Measurements from ENCODE around the gene PARN.

Gene PARN

GRCh38 chr16:14500791-14501190, 129.3 kb downstream of the PARN start:
- DNase-seq (ENCODE audit: low read depth in 1 of 2, low spot score in 1 of 2): no peak

GRCh38 chr16:14499110-14499509, 130.9 kb downstream of the PARN start:
- no peak for DNase-seq (ENCODE audit: low read depth in 1 of 2, low spot score in 1 of 2)

- DNase-seq (ENCODE audit: low read depth in 1 of 2, low spot score in 1 of 2): no peak
These were observed 132.6 kb downstream of the PARN start for GRCh38 chr16:14497245-14498082.

- DNase-seq (ENCODE audit: low read depth in 1 of 2, low spot score in 1 of 2): no peak
These were observed 133.3 kb downstream of the PARN start for GRCh38 chr16:14496786-14497185.

- no peak for DNase-seq (ENCODE audit: low read depth in 1 of 2, low spot score in 1 of 2)
These were observed 133.9 kb downstream of the PARN start for GRCh38 chr16:14496047-14496770.

- no peak for DNase-seq (ENCODE audit: low read depth in 1 of 2, low spot score in 1 of 2)
These were observed 134.6 kb downstream of the PARN start for GRCh38 chr16:14495213-14496046.

- DNase-seq (ENCODE audit: low read depth in 1 of 2, low spot score in 1 of 2): no peak
These were observed 135.6 kb downstream of the PARN start for GRCh38 chr16:14494396-14494966.

- DNase-seq (ENCODE audit: low read depth in 1 of 2, low spot score in 1 of 2): no peak
These were observed 136.3 kb downstream of the PARN start for GRCh38 chr16:14493791-14494190.

- no peak for DNase-seq (ENCODE audit: low read depth in 1 of 2, low spot score in 1 of 2)
These were observed 137.4 kb downstream of the PARN start for GRCh38 chr16:14492614-14493013.

GRCh38 chr16:14491861-14492529, 138.1 kb downstream of the PARN start:
- DNase-seq (ENCODE audit: low read depth in 1 of 2, low spot score in 1 of 2): no peak

GRCh38 chr16:14490235-14490634, 139.8 kb downstream of the PARN start:
- no peak for DNase-seq (ENCODE audit: low read depth in 1 of 2, low spot score in 1 of 2)

GRCh38 chr16:14489460-14489859, 140.6 kb downstream of the PARN start:
- DNase-seq (ENCODE audit: low read depth in 1 of 2, low spot score in 1 of 2): no peak

- no peak for DNase-seq (ENCODE audit: low read depth in 1 of 2, low spot score in 1 of 2)
These were observed 142.5 kb downstream of the PARN start for GRCh38 chr16:14487579-14487978.

GRCh38 chr16:14486520-14487303, 143.3 kb downstream of the PARN start:
- no peak for DNase-seq (ENCODE audit: low read depth in 1 of 2, low spot score in 1 of 2)

- no peak for DNase-seq (ENCODE audit: low read depth in 1 of 2, low spot score in 1 of 2)
These were observed 144.1 kb downstream of the PARN start for GRCh38 chr16:14485811-14486519.

GRCh38 chr16:14485121-14485551, 144.9 kb downstream of the PARN start:
- no peak for DNase-seq (ENCODE audit: low read depth in 1 of 2, low spot score in 1 of 2)

GRCh38 chr16:14483819-14484385, 146.2 kb downstream of the PARN start:
- no peak for DNase-seq (ENCODE audit: low read depth in 1 of 2, low spot score in 1 of 2)

GRCh38 chr16:14476183-14476582, 153.9 kb downstream of the PARN start:
- no peak for DNase-seq (ENCODE audit: low read depth in 1 of 2, low spot score in 1 of 2)

Measured in stimulated activated CD4-positive, alpha-beta T cell treated with anti-CD3 and anti-CD28 coated beads, Interleukin-15, amount 100 ng/mL, for 1 hour (primary cell).